Right forelimb (tissue), 1 donor: ENCODE results near the gene PON3.

Source experiments
- DNase-seq: peaks from one replicate; pipeline ENCODE4 v3.0.0-alpha.2; 2018

PON3 gene

DNA sequence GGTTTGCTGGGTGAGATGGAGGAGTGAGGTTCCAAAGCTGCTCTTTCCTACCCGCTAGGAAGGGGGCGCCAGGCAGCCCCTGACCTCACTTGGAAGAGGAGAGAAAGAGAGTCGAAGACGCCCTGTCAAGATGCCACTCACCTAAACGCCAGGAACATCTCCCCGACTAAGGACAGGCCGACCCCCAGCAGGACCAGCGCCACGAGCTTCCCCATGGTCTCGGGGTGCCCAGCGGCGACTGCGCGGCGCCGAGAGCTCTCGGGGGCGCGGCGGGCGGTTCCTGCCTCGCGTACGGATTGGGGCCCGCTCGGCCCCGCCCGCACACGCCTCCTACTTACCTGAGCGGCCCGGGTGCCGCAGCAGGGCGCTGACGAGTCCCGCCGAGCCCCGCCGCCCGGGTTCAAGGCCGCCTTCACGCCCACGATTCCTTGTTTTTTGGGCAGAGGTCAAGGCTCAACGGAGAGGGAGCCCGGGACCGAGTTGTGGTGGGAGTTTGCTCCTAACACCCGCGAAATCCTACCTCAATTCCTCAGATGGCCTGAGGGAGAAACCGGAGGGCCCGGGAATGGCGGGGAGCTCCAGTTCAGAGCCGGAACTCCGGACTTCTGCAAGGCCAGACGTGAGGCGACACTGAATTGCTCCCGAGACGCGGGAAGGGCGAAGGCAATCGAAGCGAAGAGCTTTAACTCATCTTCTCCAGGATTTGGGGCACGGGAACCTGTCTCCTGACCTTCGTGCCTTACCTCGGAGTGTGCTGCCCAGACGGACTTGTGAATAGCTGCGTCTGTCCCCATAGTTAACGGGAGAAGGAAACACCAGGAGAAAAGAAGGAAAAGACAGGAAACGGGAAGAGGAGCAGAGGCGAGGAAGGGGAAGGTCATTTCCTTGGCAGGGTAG is at the start of gene PON3:
Gene PON3, minus strand, starts transcription at position 240 of the 897 bp plus-strand sequence. Its CDS starts 25 bp downstream, at position 215.
- DNase-seq = no peak

DNA sequence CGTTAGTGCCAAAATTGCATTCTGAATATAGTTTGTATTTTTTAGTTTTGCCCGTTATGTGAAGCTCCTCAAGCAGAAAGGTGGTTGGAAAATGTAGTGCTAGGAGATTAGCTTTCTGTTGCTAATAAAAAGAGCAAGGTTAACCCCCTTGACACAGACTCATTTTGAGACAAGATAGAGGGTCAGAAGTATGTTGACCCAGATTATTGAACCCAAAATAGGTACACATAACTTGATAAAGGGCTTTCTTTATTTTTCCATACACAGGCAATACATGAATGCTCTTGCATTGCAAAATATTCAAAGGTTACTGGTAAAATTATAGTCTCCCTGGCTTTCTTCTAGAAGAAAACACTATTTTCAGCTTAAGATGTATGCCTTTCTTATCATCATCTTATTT is 48.6 kb upstream of the PON3 start:
- no peak for DNase-seq

DNA sequence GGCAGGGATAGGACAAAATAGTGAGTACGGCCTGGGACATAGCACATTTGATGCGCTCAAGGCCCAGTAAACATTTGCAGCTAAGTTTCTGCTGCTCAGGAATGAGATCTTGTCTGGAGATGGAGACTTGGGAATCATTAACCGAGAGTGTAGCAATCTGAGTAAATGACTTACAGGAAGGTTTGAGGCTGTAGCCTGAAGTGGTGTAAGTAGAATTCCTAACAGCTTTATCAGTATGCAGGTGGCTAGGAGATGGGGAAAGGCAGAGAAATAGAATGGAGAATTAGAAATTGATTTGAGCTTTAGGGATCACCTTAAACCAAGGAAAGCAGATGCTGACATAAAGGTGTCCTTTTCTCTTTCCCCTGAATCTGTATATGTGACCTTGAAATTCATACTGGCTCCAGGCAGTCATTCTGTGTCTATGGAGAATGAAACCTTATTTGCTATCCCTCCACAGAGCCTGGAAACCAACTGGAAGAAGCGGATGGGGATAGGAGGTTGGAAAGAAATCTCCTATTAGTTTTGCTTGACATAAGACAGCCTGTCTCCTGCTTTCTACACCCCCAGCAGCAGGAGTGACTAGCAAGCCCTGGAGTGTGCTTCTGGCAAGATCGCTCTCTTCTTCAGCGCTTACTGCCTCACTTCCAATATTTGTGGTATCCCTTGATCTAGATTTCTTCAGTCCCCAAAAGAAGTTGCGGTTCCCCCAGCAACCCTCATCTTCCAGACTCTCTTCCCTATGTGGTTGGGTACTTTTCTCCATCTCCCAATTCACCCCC is 45.1 kb upstream of the PON3 start:
- no peak for DNase-seq

DNA sequence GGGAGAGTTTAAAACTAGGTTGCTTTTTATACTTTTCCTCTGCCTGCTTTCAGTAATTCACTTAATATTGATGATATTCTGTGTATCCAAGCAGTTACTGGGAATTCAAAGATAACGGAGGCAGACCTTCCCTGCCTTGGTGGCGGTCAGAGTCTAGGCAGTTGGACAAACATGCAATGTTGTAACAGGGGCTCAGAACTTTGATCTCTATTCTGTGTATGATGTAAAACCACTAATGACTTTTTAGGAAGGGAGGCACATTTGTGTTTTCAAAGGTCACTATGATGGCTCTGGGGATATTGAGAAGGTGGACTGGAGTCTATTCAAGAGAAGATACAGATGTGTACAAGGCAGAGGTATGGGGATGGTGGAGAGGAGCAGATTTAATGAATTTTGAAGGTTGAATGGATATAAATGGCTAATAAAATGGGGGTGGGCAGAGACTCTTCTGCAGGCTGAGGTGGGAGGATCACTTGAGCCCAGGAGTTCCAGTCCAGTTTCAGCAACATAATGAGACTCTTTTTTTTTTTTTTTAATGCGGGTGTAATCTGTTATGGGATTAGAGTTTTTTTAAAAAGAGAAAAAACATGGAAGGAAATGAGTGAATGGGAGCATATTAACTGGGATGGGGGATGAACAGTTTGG is 44.3 kb upstream of the PON3 start:
- no peak for DNase-seq

DNA sequence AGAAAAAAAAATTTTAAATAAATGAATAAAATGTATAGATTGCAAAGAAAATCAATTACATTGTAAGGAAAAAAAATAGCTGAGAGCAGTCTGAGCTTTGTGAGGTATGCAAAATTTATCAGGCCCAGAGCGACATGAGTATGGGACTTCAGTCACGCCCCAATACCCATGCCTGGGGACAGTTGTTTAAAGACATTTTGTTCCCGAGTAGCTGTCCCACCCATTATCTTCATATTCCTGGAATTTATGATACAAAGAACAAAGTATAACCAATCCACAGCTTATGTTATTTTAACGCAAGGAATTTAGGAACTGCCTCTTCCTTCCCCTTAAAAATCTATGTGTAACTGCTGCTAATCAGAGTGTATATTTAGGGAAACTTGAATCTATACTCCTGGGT is 40.2 kb upstream of the PON3 start:
- DNase-seq = no peak

DNA sequence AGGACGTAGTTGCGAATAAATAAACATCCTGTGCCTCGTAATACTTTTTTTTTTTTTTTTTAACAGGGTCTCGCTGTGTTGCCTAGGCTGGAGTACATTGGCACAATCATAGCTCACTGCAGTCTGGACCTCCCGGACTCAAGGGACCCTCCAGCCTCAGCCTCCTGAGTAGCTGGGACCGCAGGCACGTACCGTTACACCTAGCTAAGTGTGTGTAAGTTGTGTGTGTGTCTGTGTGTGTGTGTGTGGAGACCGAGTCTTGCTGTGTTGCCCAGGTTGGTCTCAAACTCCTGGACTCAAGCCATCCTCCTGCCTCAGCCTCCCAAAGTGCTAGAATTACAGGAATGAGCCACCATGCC is 39.2 kb upstream of the PON3 start:
- DNase-seq = no peak

DNA sequence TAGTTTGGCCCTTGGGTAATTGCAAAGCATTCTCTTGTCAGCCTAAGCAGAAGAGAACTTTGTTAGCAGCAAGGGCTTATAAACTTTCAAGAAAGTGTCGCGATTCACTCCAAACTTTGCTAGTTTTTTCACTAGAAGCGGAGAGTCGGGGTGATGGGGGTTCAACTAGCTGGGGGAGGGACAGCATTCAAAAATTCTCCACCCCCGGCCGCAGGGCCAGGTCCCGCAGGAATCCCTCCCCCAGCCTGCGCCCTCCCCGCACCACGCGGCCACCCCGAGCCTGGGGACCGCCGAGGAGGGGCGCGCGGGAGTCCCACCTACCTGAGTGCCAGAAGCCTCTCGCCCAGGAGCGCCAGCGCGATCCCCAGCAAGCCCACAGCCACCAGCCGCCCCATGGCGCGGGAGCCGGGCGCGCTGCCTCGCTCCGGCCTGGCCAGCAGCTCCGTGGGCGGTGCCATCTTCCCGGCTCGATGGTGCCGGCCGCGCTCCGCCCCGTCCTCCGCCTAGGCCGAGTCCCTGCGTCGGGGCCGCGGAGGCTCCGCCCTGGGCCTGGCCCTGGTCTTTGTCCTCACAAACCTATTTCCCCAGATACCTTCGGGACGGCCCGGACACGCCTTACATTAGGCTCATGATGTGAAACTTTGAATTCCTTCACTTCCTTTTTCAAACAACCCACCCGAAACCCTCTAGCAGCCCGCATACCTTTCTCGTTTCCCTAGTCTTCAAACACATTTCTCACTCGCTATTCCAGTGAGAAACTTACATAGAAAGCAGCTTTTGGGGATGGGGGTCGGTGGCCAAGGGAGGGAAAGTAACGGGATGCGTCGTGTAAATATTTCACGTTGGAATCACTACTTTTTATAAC is 38.6 kb upstream of the PON3 start, which contains the start of gene PON2:
Gene PON2, minus strand, starts transcription at position 472 of the 865 bp plus-strand sequence. Its CDS starts 77 bp downstream, at position 395.
- peak; percentile 90 for DNase-seq

DNA sequence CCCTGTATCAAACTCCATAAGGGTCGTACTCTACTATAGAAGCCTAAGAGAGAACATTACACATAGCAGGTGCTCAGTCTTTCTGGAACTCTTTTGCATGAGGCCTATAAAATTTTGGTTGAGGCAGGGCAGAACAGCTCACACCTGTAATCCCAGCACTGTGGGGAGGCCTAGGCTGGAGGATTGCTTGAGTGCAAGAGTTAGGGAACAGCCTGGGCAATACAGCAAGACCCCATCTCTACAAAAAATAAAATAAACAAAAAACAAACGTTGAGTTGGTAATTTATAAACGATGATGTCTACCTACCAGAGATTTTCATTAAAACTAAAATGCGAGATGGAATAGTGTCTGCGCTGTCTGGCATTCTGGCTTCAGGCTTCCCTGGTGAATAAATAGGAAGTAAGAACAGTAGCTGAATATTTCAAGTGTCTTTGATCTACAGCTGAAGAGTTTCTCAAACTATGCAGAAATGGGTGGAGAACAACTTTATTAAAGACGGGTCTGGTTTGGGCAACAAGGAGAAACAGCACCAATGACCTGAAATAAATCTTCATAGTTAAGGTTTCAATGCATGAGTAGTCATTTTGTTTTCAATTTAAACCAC is 37.9 kb upstream of the PON3 start:
- no peak for DNase-seq

DNA sequence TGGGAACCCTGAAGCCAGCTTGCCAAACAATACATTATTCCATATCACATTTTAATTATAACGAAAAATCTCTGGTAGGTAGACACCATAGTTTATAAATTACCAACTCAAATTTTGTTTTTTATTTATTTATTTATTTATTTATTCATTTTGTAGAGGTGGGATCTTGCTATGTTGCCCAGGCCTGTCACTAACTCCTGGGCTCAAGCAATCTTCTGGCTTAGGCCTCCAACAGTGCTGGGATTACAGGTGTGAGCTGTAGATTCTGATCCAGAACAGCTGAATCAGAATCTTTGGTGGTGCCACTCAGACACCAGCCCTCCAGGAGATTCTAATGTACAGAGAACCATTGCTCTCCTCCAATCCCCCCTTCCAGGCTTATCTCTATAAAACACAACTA is 37.0 kb upstream of the PON3 start:
- DNase-seq = no peak

DNA sequence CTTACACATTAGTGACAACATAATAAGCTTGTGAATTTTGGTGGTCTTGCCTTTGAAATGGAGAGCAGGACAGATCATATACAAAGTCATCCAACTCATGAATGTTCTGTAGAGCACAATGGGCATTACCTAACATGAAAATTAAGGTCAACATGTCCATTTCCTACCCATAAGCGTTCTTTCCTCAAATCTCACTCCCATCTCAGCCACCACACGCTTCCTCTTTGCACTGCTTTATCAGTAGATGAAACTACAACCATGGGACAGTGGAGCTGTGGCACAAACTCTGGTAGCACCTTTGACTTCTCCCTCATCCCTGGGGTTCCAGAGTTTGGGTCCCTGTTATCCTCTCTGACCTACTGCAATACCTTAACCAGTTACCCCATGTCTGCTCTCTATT is 36.4 kb upstream of the PON3 start:
- no peak for DNase-seq

DNA sequence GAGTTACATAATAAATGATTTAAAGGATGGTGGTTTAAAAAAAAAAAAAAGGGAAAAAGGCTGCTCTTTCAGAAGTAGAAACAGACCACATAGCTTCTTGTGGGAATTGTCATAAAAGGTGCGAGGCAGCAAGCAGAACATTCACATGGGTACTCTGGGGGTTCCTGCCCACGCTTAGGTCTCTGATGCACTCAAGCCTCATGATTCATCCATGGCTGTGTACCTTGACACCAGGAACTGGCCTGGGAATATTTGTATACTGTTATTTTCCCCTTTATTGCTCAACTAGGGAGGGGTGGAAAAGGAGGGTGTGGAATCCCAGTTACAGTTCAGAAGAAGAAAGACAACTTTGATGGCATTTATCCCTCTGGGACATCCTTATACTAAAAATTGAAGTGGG is 34.7 kb upstream of the PON3 start:
- DNase-seq = no peak

DNA sequence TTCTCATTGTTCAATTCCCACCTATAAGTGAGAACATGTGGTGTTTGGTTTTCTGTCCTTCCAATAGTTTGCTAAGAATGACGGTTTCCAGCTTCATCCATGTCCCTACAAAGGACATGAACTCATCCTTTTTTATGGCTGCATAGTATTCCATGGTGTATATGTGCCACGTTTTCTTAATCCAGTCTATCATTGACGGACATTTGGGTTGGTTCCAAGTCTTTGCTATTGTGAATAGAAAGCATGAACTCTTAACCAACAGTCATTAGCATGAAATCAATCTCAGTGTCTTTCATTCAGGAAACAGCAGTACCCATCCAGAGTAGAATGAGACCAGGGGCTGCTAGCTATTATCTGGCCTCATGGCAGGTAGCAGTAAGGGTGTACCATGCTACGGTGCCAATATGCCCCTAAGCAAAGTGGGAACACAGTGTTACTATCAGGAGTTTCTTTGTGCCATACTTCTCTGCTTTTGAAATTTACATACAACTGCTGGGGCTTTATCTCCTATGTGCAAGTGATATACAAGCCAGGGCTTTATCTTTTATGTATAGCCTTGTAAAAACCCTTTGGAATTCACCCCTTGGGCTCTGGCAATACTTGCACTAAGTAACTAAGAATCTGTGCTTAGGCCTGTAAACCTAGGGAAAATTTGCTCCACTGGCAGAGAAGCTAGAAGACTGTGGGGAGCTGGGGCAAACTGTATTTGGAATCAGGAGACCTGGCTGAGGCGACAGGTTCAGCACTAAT is 33.2 kb upstream of the PON3 start:
- no peak for DNase-seq

DNA sequence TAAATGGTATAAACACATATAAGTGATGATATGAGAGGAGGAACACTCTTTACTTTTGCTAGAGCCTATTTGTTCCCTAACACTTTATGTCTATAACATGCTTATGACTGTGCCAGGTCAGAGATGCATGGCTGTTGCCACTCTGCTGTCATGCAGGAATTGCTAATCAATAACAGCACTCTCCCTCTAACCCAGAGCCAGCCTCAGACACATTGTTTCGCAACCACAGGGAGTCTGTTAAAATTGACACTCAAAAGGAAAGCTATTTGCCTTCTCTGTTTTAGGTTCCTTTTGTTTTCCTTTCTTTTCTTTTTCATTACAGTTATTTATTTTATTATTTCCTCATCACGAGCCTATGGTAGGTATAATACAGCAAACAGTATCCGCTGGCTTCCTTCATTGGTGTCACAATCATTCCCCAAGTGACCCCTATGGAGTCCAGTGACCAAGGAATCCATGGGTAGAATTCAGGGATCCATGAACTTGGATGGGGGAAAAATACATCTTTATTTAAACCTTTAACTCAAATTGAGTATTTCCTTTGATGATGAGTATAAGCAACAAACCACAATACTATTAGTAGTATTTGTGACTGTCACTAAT is 31.8 kb upstream of the PON3 start:
- no peak for DNase-seq

DNA sequence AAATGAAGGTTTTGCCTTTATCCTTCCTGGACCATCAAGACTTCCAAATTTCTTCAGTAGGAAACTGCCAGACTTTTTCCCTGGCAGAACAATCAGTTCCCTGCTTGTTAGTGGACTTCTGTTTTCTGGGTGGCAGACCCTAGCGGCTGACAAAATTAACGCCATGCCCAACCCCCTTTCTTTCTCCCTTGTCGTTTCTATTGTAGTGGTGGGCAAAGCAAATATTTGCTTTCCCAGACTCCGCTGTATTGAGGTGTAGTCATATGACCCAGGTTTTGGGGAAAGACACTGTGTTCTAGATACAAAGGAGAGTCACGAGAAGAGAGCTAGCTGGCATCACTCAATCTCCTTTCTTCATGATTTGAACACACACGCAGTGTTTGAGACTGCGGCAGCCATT is 31.0 kb upstream of the PON3 start:
- no peak for DNase-seq

DNA sequence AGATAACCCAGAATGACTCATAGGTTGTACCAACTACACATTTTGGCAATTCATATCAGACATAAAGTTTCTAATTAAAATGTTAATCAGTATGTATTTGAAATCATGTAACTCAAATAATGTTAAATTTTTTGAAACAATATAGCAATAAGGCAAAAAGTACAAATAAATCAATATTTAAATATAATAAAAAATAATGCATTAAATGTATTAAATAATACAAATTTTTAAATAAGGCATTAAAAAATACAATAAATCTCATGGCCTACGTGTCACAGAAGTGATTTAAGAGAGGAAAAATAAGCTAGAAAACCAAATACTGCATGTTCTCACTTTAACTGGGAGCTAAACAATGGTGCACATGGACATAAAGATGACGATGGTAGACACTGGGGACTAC is 29.5 kb upstream of the PON3 start:
- no peak for DNase-seq

DNA sequence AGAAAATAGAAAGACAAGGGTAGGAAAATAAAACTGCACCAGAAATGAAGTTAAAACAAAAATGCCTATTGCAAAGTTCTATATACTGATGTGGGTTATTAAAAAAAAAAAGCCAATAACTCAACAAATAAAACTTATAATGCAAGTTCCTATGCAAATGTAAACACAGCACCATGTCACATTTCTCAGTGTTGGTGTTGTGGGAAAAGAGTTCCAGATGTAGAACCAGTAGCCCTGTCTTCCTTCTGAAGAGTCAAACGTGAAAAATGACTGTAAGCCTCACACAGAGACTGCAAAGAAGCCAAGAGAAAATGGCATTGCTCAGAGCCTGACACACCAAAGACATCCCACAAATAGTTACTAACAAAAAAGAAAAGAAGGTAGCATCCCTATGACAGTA is 28.5 kb upstream of the PON3 start:
- no peak for DNase-seq

DNA sequence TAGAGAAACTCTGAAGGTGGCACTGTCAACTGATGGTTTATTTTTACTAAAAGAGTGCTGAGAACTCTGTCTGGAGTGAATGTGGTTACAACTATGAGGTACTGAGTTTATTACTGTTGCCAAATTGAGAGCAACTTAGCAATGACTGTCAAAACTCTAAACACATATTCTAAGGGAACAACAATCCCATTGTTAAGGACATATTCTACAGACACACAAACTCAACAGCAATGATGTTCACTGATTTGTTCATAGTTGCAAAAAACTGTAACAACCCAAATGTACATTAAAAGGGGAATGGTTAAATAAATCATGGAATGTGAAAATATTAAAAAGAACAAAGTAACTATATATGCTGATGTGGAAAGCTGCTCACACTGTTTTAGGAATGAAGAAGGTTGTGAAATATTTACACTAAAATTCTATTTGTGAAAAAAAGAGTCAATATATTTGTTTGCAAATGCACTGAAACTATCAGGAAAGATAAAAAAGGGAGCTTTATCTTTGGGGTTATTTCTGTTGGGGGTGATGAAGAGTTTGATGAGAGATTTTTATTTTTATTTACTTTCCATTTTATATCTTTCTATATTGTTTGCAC is 25.8 kb upstream of the PON3 start:
- no peak for DNase-seq

DNA sequence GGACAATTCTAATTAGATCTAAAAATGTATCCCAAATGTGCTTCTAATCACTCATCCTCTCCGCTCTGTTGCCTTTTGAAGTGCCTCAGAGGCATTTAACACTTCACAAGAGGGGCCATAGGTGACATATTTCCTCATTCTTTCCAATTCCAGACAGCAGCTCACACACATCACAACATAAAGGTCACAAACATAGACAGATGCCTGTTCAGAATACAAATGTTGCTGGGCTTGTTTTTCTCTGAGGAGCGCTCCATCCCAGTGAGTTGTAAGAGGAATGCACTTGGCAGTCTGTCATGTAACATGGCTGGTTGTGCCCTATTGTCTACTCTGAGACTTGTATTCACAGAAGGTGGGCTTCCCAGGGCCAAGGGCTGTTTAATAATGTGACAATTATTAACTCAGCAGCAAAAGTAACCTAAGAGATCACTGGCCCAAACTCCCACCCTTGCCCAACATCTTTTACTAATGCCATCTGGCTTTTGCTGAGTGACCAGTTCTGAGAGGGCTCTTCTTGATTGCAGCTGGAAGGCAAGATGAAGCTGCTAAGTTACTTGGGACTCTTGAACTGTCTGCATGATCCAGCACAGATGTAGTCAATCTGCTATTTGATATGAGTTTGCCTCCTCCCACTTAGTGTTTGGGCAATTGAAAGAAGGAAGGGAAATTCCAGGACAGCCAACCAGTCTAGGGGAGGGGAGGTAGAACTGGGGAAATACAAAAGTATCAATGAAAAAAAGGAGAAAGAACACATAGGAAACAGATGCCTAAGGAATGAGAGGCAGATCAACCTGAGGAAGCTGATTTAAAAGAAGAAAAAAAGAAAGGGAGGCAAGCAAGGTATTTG is 25.0 kb upstream of the PON3 start:
- DNase-seq = no peak

DNA sequence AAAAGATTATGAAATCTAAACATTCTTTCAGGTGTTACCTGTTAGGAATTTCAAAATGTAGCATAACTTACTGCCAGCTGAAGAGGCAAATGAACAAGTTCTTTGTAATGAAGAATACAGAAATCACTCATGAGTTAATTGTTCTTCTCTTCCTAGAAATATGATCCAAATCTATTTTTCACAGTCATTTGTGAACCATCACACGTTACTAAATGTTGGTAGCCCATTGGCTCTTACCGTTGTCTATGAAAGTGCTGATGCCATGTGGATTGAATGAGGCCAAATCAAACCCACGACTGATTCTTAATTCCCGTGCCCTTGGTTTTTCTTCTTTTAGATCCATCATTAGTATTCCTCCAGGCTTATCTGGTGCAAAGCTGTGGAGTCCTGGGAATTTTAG is 15.9 kb upstream of the PON3 start:
- no peak for DNase-seq

DNA sequence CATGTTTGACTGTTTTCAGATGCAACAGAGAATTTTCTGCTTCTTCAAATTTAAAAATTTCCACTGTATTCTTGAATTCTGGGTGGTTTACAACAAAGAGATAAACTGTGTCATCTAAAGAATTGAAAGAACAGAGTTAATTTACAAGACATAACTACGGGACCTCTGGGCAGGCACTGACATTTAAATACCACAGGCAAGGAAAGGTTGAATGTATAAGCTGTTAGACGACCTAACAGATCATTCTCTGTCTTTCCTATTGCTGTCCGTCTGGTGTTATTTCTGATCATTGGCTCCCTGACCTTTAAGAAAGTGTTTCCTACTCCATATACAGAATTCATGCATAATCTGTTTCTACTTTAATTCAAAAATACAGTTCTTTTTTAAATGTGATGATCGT is 15.5 kb upstream of the PON3 start:
- no peak for DNase-seq
